Measurements from ENCODE around the gene REG1B.
"Not testable (repeated sequence)": the region's sequence is repeated elsewhere in the genome, so short reads cannot be mapped to it uniquely, and the experiment has no call there.

REG1B gene

GRCh38 chr2:79083597-79084251, 4.1 kb downstream of the REG1B start:
- no peak for DNase-seq

GRCh38 chr2:79082987-79083386, 4.8 kb downstream of the REG1B start:
- no peak for DNase-seq

GRCh38 chr2:79071078-79071477, 16.7 kb downstream of the REG1B start:
- DNase-seq = no peak

GRCh38 chr2:79065201-79065600, 22.6 kb downstream of the REG1B start:
- no peak for DNase-seq

GRCh38 chr2:79054769-79055168, 33.0 kb downstream of the REG1B start:
- not testable (repeated sequence) for DNase-seq

GRCh38 chr2:79053486-79053885, 34.3 kb downstream of the REG1B start:
- DNase-seq = not testable (repeated sequence)

- no peak for DNase-seq
These were observed 46.8 kb downstream of the REG1B start for GRCh38 chr2:79041032-79041448.

GRCh38 chr2:79039944-79040343, 47.8 kb downstream of the REG1B start:
- no peak for DNase-seq

Measured in stimulated activated CD4-positive, alpha-beta T cell treated with anti-CD3 and anti-CD28 coated beads, Interleukin-1b, Interleukin-23, amount 100 ng/mL, for 48 hours (primary cell).